Stimulated activated CD4-positive, alpha-beta T cell treated with anti-CD3 and anti-CD28 coated beads, TNF-alpha, amount 100 ng/mL, for 4 hours (primary cell): Measurements from ENCODE around the gene RPS28.
"Not testable (repeated sequence)": the region's sequence is repeated elsewhere in the genome, so short reads cannot be mapped to it uniquely, and the experiment has no call there.

Experiments
- DNase-seq, 3 experiments: peaks; one replicate each; pipeline ENCODE4 v3.0.0-alpha.2; 2020; ENCODE audit warnings: low read depth in 3 of 3

Gene RPS28

GRCh38 chr19:8321067-8321985, at the start of gene RPS28, which contains the start of gene NDUFA7:
TSS of gene RPS28 (plus strand) at chr19:8321496. CDS start at chr19:8321531, 35 bp downstream.
TSS of gene NDUFA7 (minus strand) at chr19:8321375. CDS start at chr19:8321358, 17 bp downstream.
- DNase-seq: peak; percentile 92 to 96 (median 93)

- not testable (repeated sequence) for DNase-seq
Observed at GRCh38 chr19:8276508-8276907, 44.8 kb upstream of the RPS28 start.

- DNase-seq: not testable (repeated sequence)
Observed at GRCh38 chr19:8291337-8291736, 30.0 kb upstream of the RPS28 start.

GRCh38 chr19:8302357-8302691, 19.0 kb upstream of the RPS28 start:
- DNase-seq: no peak

- no peak for DNase-seq
Observed at GRCh38 chr19:8302734-8303133, 18.6 kb upstream of the RPS28 start.

GRCh38 chr19:8304841-8305621, 16.3 kb upstream of the RPS28 start:
- no peak for DNase-seq

- DNase-seq: no peak
Observed at GRCh38 chr19:8305798-8306197, 15.5 kb upstream of the RPS28 start.

- DNase-seq: no peak
Observed at GRCh38 chr19:8306235-8307054, 14.9 kb upstream of the RPS28 start.

- DNase-seq: no peak
Observed at GRCh38 chr19:8307400-8307964, 13.8 kb upstream of the RPS28 start.

- DNase-seq: peak; percentile 69 to 88 (median 72)
Observed at GRCh38 chr19:8307965-8308866, 13.1 kb upstream of the RPS28 start, which contains the start of gene CD320. TSS of gene CD320 (minus strand) at chr19:8308358. CDS start at chr19:8308290, 68 bp downstream.

- no peak for DNase-seq
Observed at GRCh38 chr19:8308891-8309291, 12.4 kb upstream of the RPS28 start.

GRCh38 chr19:8310342-8311055, 10.8 kb upstream of the RPS28 start:
- no peak for DNase-seq

- DNase-seq: no peak
Observed at GRCh38 chr19:8311461-8312260, 9.6 kb upstream of the RPS28 start.

GRCh38 chr19:8314981-8315640, 6.2 kb upstream of the RPS28 start:
- DNase-seq: not testable (repeated sequence)

GRCh38 chr19:8316351-8317125, 4.8 kb upstream of the RPS28 start:
- no peak for DNase-seq

- DNase-seq: not testable (repeated sequence)
Observed at GRCh38 chr19:8318835-8319234, 2.5 kb upstream of the RPS28 start.

- no peak for DNase-seq
Observed at GRCh38 chr19:8319807-8320520, 1.3 kb upstream of the RPS28 start.
